ENCODE measurements around the gene PDZD7.
A peak's percentile ranks its signal among the peaks of the same experiment; 100 is the strongest.

PDZD7 gene

GRCh38 chr10:101061624-101062231, 30.8 kb upstream of the PDZD7 start, which contains the start of gene KAZALD1:
Gene KAZALD1 (plus strand): TSS chr10:101061989. CDS start chr10:101062593, 604 bp downstream.
- H3K27ac ChIP-seq (ENCODE audit: insufficient read depth, low read length, poor library complexity, severe bottlenecking) = peak within 1 kb of the TSS; percentile 87
- peaks cover 26% of the 10 kb centered on the region for H3K27me3 ChIP-seq (replicated peaks; ENCODE audit: control insufficient read depth, insufficient read depth, low read length, poor library complexity, severe bottlenecking)
- H3K4me1 ChIP-seq (ENCODE audit: control insufficient read depth, insufficient read depth, low read length, poor library complexity, severe bottlenecking) = peaks cover 36% of the 10 kb centered on the region
- H3K4me3 ChIP-seq (ENCODE audit: insufficient read depth, low read depth, low read length, poor library complexity, severe bottlenecking) = peak within 1 kb of the TSS; percentile 89
- no peak for DNase-seq
- H3K36me3 ChIP-seq (ENCODE audit: control insufficient read depth, insufficient read depth, low read length) = no peaks in the 10 kb centered on the region
- H3K9me3 ChIP-seq (ENCODE audit: control insufficient read depth, low read length) = no peaks in the 10 kb centered on the region

- H3K27me3 ChIP-seq (replicated peaks; ENCODE audit: control insufficient read depth, insufficient read depth, low read length, poor library complexity, severe bottlenecking) = peaks cover 19% of the 10 kb centered on the region
- DNase-seq = peak in 2 of 3 donors; percentile 78 to 84
- no peaks in the 10 kb centered on the region for H3K36me3 ChIP-seq (ENCODE audit: control insufficient read depth, insufficient read depth, low read length)
- no peaks in the 10 kb centered on the region for H3K9me3 ChIP-seq (ENCODE audit: control insufficient read depth, low read length)
- H3K4me1 ChIP-seq (ENCODE audit: control insufficient read depth, insufficient read depth, low read length, poor library complexity, severe bottlenecking) = peaks cover 30% of the 10 kb centered on the region
- peak overlapping the region; percentile 87 for H3K27ac ChIP-seq (ENCODE audit: insufficient read depth, low read length, poor library complexity, severe bottlenecking)
- peak overlapping the region; percentile 89 for H3K4me3 ChIP-seq (ENCODE audit: insufficient read depth, low read depth, low read length, poor library complexity, severe bottlenecking)
Observed at GRCh38 chr10:101060951-101061623, 30.2 kb upstream of the PDZD7 start.

GRCh38 chr10:101060036-101060950, 29.4 kb upstream of the PDZD7 start:
- DNase-seq = peak; percentile 67 to 85 (median 84)
- no peaks in the 10 kb centered on the region for H3K9me3 ChIP-seq (ENCODE audit: control insufficient read depth, low read length)
- H3K4me1 ChIP-seq (ENCODE audit: control insufficient read depth, insufficient read depth, low read length, poor library complexity, severe bottlenecking) = peaks cover 27% of the 10 kb centered on the region
- H3K27ac ChIP-seq (ENCODE audit: insufficient read depth, low read length, poor library complexity, severe bottlenecking) = peak overlapping the region; percentile 87
- no peaks in the 10 kb centered on the region for H3K36me3 ChIP-seq (ENCODE audit: control insufficient read depth, insufficient read depth, low read length)
- peaks cover 17% of the 10 kb centered on the region for H3K27me3 ChIP-seq (replicated peaks; ENCODE audit: control insufficient read depth, insufficient read depth, low read length, poor library complexity, severe bottlenecking)
- H3K4me3 ChIP-seq (ENCODE audit: insufficient read depth, low read depth, low read length, poor library complexity, severe bottlenecking) = peak overlapping the region; percentile 89

GRCh38 chr10:101056365-101057151, 25.6 kb upstream of the PDZD7 start:
- Histone ChIP-seq H3K36me3 (ENCODE audit: control insufficient read depth, insufficient read depth, low read length) (no peaks in the 10 kb centered on the region), H3K27me3 (replicated peaks; ENCODE audit: control insufficient read depth, insufficient read depth, low read length, poor library complexity, severe bottlenecking) (no peaks in the 10 kb centered on the region), H3K9me3 (ENCODE audit: control insufficient read depth, low read length) (no peaks in the 10 kb centered on the region), H3K4me3 (ENCODE audit: insufficient read depth, low read depth, low read length, poor library complexity, severe bottlenecking) (no peak overlapping the region), H3K27ac (ENCODE audit: insufficient read depth, low read length, poor library complexity, severe bottlenecking) (no peak overlapping the region), H3K4me1 (ENCODE audit: control insufficient read depth, insufficient read depth, low read length, poor library complexity, severe bottlenecking) (peaks cover 7% of the 10 kb centered on the region)
- DNase-seq = no peak

GRCh38 chr10:101055411-101055810, 24.5 kb upstream of the PDZD7 start:
- H3K36me3 ChIP-seq (ENCODE audit: control insufficient read depth, insufficient read depth, low read length) = no peaks in the 10 kb centered on the region

GRCh38 chr10:101054876-101055275, 23.9 kb upstream of the PDZD7 start:
- Histone ChIP-seq H3K36me3 (ENCODE audit: control insufficient read depth, insufficient read depth, low read length) (no peaks in the 10 kb centered on the region), H3K9me3 (ENCODE audit: control insufficient read depth, low read length) (no peaks in the 10 kb centered on the region), H3K27me3 (replicated peaks; ENCODE audit: control insufficient read depth, insufficient read depth, low read length, poor library complexity, severe bottlenecking) (peaks cover 15% of the 10 kb centered on the region), H3K4me3 (ENCODE audit: insufficient read depth, low read depth, low read length, poor library complexity, severe bottlenecking) (no peak overlapping the region), H3K27ac (ENCODE audit: insufficient read depth, low read length, poor library complexity, severe bottlenecking) (no peak overlapping the region), H3K4me1 (ENCODE audit: control insufficient read depth, insufficient read depth, low read length, poor library complexity, severe bottlenecking) (peaks cover 7% of the 10 kb centered on the region)
- DNase-seq = no peak

More at GRCh38 chr10:101055411-101055810, 24.5 kb upstream of the PDZD7 start:
- Histone ChIP-seq H3K27ac (ENCODE audit: insufficient read depth, low read length, poor library complexity, severe bottlenecking) (no peak overlapping the region), H3K4me3 (ENCODE audit: insufficient read depth, low read depth, low read length, poor library complexity, severe bottlenecking) (no peak overlapping the region), H3K27me3 (replicated peaks; ENCODE audit: control insufficient read depth, insufficient read depth, low read length, poor library complexity, severe bottlenecking) (peaks cover 10% of the 10 kb centered on the region), H3K4me1 (ENCODE audit: control insufficient read depth, insufficient read depth, low read length, poor library complexity, severe bottlenecking) (peaks cover 2% of the 10 kb centered on the region), H3K9me3 (ENCODE audit: control insufficient read depth, low read length) (no peaks in the 10 kb centered on the region)
- no peak for DNase-seq

GRCh38 chr10:101054351-101054750, 23.4 kb upstream of the PDZD7 start:
- H3K27me3 ChIP-seq (replicated peaks; ENCODE audit: control insufficient read depth, insufficient read depth, low read length, poor library complexity, severe bottlenecking) = peaks cover 19% of the 10 kb centered on the region
- H3K4me3 ChIP-seq (ENCODE audit: insufficient read depth, low read depth, low read length, poor library complexity, severe bottlenecking) = no peak overlapping the region
- H3K4me1 ChIP-seq (ENCODE audit: control insufficient read depth, insufficient read depth, low read length, poor library complexity, severe bottlenecking) = peaks cover 7% of the 10 kb centered on the region
- H3K9me3 ChIP-seq (ENCODE audit: control insufficient read depth, low read length) = no peaks in the 10 kb centered on the region
- DNase-seq = no peak
- no peaks in the 10 kb centered on the region for H3K36me3 ChIP-seq (ENCODE audit: control insufficient read depth, insufficient read depth, low read length)
- no peak overlapping the region for H3K27ac ChIP-seq (ENCODE audit: insufficient read depth, low read length, poor library complexity, severe bottlenecking)

GRCh38 chr10:101053516-101053915, 22.6 kb upstream of the PDZD7 start:
- no peak overlapping the region for H3K27ac ChIP-seq (ENCODE audit: insufficient read depth, low read length, poor library complexity, severe bottlenecking)
- no peaks in the 10 kb centered on the region for H3K9me3 ChIP-seq (ENCODE audit: control insufficient read depth, low read length)
- peaks cover 7% of the 10 kb centered on the region for H3K4me1 ChIP-seq (ENCODE audit: control insufficient read depth, insufficient read depth, low read length, poor library complexity, severe bottlenecking)
- no peak overlapping the region for H3K4me3 ChIP-seq (ENCODE audit: insufficient read depth, low read depth, low read length, poor library complexity, severe bottlenecking)
- H3K27me3 ChIP-seq (replicated peaks; ENCODE audit: control insufficient read depth, insufficient read depth, low read length, poor library complexity, severe bottlenecking) = peaks cover 26% of the 10 kb centered on the region
- H3K36me3 ChIP-seq (ENCODE audit: control insufficient read depth, insufficient read depth, low read length) = no peaks in the 10 kb centered on the region
- no peak for DNase-seq

GRCh38 chr10:101052285-101052684, 21.4 kb upstream of the PDZD7 start:
- DNase-seq = no peak
- Histone ChIP-seq H3K9me3 (ENCODE audit: control insufficient read depth, low read length) (no peaks in the 10 kb centered on the region), H3K27ac (ENCODE audit: insufficient read depth, low read length, poor library complexity, severe bottlenecking) (no peak overlapping the region), H3K4me3 (ENCODE audit: insufficient read depth, low read depth, low read length, poor library complexity, severe bottlenecking) (no peak overlapping the region), H3K36me3 (ENCODE audit: control insufficient read depth, insufficient read depth, low read length) (no peaks in the 10 kb centered on the region), H3K27me3 (replicated peaks; ENCODE audit: control insufficient read depth, insufficient read depth, low read length, poor library complexity, severe bottlenecking) (peaks cover 36% of the 10 kb centered on the region), H3K4me1 (ENCODE audit: control insufficient read depth, insufficient read depth, low read length, poor library complexity, severe bottlenecking) (peaks cover 7% of the 10 kb centered on the region)
